MM.1S (cell line): ENCODE data around the gene ZNF260.

Source experiments
- DNase-seq: peaks from one replicate; pipeline ENCODE4 v3.0.0-alpha.2; 2015
- H2AFZ ChIP-seq: fragments of 300-600 bp; sonication (generic); 2 replicates; pipeline ENCODE4 v1.6.0; 2016; ENCODE audit warnings: antibody characterized with exemption, low read length
- H3F3A ChIP-seq: fragments of 300-600 bp; sonication (generic); 2 replicates; pipeline ENCODE4 v1.6.1; 2016; ENCODE audit warnings: mild to moderate bottlenecking, antibody characterized with exemption, low read length, moderate library complexity, mixed read lengths; ENCODE audit not compliant: insufficient read depth
- H3K27ac ChIP-seq: fragments of 300-600 bp; sonication (generic); 2 replicates; pipeline ENCODE4 v1.5.1; 2016; ENCODE audit warnings: mild to moderate bottlenecking, low read length
- H3K27me3 ChIP-seq: fragments of 300-600 bp; sonication (generic); replicated peaks from 2 replicates; pipeline ENCODE4 v1.6.0; 2016; ENCODE audit warnings: low read length; ENCODE audit not compliant: insufficient read depth
- H3K36me3 ChIP-seq: fragments of 300-600 bp; sonication (generic); replicated peaks from 2 replicates; pipeline ENCODE4 v1.6.1; 2016; ENCODE audit warnings: mild to moderate bottlenecking, low read length, mixed read lengths; ENCODE audit not compliant: insufficient read depth
- H3K4me1 ChIP-seq: fragments of 300-600 bp; sonication (generic); 2 replicates; pipeline ENCODE4 v1.6.1; 2016; ENCODE audit warnings: low read length, mixed read lengths
- H3K4me2 ChIP-seq: fragments of 300-600 bp; sonication (generic); 2 replicates; pipeline ENCODE4 v1.6.0; 2016; ENCODE audit warnings: low read depth, low read length
- H3K4me3 ChIP-seq: fragments of 300-600 bp; sonication (generic); 2 replicates; pipeline ENCODE4 v1.5.1; 2016; ENCODE audit warnings: low read length, mixed read lengths
- H3K79me2 ChIP-seq: fragments of 300-600 bp; sonication (generic); 2 replicates; pipeline ENCODE4 v1.6.1; 2016; ENCODE audit warnings: mixed run types, low read length, mixed read lengths
- H3K9ac ChIP-seq: fragments of 300-600 bp; sonication (generic); 2 replicates; pipeline ENCODE4 v1.6.1; 2016; ENCODE audit warnings: low read length, mixed read lengths
- H3K9me2 ChIP-seq: fragments of 300-600 bp; sonication (generic); replicated peaks from 2 replicates; pipeline ENCODE4 v1.6.1; 2016; ENCODE audit warnings: mild to moderate bottlenecking, low read length, mixed read lengths; ENCODE audit not compliant: insufficient read depth
- H3K9me3 ChIP-seq: fragments of 300-600 bp; sonication (generic); replicated peaks from 2 replicates; pipeline ENCODE4 v1.6.1; 2016; ENCODE audit warnings: mild to moderate bottlenecking, low read length, mixed read lengths; ENCODE audit not compliant: insufficient read depth
- H4K20me1 ChIP-seq: fragments of 300-600 bp; sonication (generic); 2 replicates; pipeline ENCODE4 v1.6.1; 2016; ENCODE audit warnings: mild to moderate bottlenecking, low read length, moderate library complexity, mixed read lengths; ENCODE audit not compliant: insufficient read depth
- CTCF ChIP-seq: fragments of 300-600 bp; sonication (generic); IDR thresholded peaks from 2 replicates; pipeline ENCODE4 v1.5.1; 2016; ENCODE audit warnings: antibody characterized with exemption, low read length, mixed read lengths
- EZH2 ChIP-seq: fragments of 300-600 bp; sonication (generic); optimal IDR thresholded peaks from 2 replicates; pipeline ENCODE3; 2017; ENCODE audit warnings: low read depth, mild to moderate bottlenecking, antibody characterized with exemption, low read length, mixed read lengths
- EZH2phosphoT487 ChIP-seq: fragments of 300-600 bp; sonication (generic); IDR thresholded peaks from 2 replicates; pipeline ENCODE4 v1.6.1; 2018; ENCODE audit warnings: antibody characterized with exemption, low read length

Gene ZNF260

GRCh38 chr19:36564391-36564790 is 36.3 kb upstream of the ZNF260 start:
- Histone ChIP-seq H3K27me3 (no peaks in the 10 kb centered on the region), H3F3A (no peaks in the 10 kb centered on the region), H3K4me1 (no peaks in the 10 kb centered on the region), H3K27ac (no peak overlapping the region), H2AFZ (no peak overlapping the region), H3K4me2 (no peak overlapping the region), H3K9ac (no peak overlapping the region), H4K20me1 (no peaks in the 10 kb centered on the region), H3K36me3 (no peaks in the 10 kb centered on the region), H3K79me2 (no peaks in the 10 kb centered on the region), H3K9me2 (no peaks in the 10 kb centered on the region), H3K4me3 (no peak overlapping the region), H3K9me3 (no peaks in the 10 kb centered on the region)
- TF ChIP-seq EZH2phosphoT487, result no peak
- TF ChIP-seq CTCF, result no peak
- no peak for TF ChIP-seq EZH2
- no peak for DNase-seq

- no peak overlapping the region for H3K4me2 ChIP-seq
- no peak overlapping the region for H3K27ac ChIP-seq
- no peaks in the 10 kb centered on the region for H3K27me3 ChIP-seq
- no peaks in the 10 kb centered on the region for H3K79me2 ChIP-seq
- H3K4me1 ChIP-seq, result no peaks in the 10 kb centered on the region
- H3K9ac ChIP-seq, result no peak overlapping the region
- H4K20me1 ChIP-seq, result no peaks in the 10 kb centered on the region
- no peak for TF ChIP-seq CTCF
- TF ChIP-seq EZH2, result no peak
- TF ChIP-seq EZH2phosphoT487, result no peak
- no peaks in the 10 kb centered on the region for H3K9me2 ChIP-seq
- no peak overlapping the region for H3K4me3 ChIP-seq
- H2AFZ ChIP-seq, result no peak overlapping the region
- no peak for DNase-seq
- no peaks in the 10 kb centered on the region for H3F3A ChIP-seq
- no peaks in the 10 kb centered on the region; the same call in 1 of the 2 replicates for H3K9me3 ChIP-seq
- H3K36me3 ChIP-seq, result no peaks in the 10 kb centered on the region
Observed at GRCh38 chr19:36547001-36547732, 19.1 kb upstream of the ZNF260 start.

- Histone ChIP-seq H3K4me2 (peak overlapping the region; percentile 62), H3K9me2 (no peaks in the 10 kb centered on the region), H3F3A (no peaks in the 10 kb centered on the region), H3K4me3 (peak overlapping the region; percentile 59), H3K9ac (no peak overlapping the region), H3K36me3 (no peaks in the 10 kb centered on the region), H4K20me1 (no peaks in the 10 kb centered on the region), H2AFZ (peak overlapping the region; percentile 93), H3K9me3 (no peaks in the 10 kb centered on the region), H3K27me3 (no peaks in the 10 kb centered on the region), H3K4me1 (no peaks in the 10 kb centered on the region), H3K79me2 (no peaks in the 10 kb centered on the region), H3K27ac (no peak overlapping the region)
- no peak for TF ChIP-seq EZH2phosphoT487
- no peak for TF ChIP-seq CTCF
- no peak for TF ChIP-seq EZH2
- DNase-seq, result no peak
Observed at GRCh38 chr19:36528921-36529518, 949 bp upstream of the ZNF260 start.
